ENCODE measurements around the gene ITPA.

Gene ITPA

GRCh38 chr20:3237958-3238615 is 28.8 kb downstream of the ITPA start:
- DNase-seq (ENCODE audit: low read depth): no peak
- H3K4me3 ChIP-seq (ENCODE audit: low read depth, low read length): peak overlapping the region; percentile 66
- TF ChIP-seq CTCF (IDR thresholded peaks at IDR 0.05; ENCODE audit: insufficient read depth, low read depth, low read length, missing control alignments): no peak

GRCh38 chr20:3238616-3239025 is 29.3 kb downstream of the ITPA start:
- peak; percentile 70 for DNase-seq (ENCODE audit: low read depth)

GRCh38 chr20:3239026-3239866 is 29.9 kb downstream of the ITPA start, which contains the start of gene SLC4A11:
Gene SLC4A11, minus strand, starts transcription at chr20:3239190. Its CDS starts 53 bp downstream, at chr20:3239137.
- no peak for TF ChIP-seq CTCF (IDR thresholded peaks at IDR 0.05; ENCODE audit: insufficient read depth, low read depth, low read length, missing control alignments)
- H3K4me3 ChIP-seq (ENCODE audit: low read depth, low read length): peak within 1 kb of the TSS; percentile 66
- peak; percentile 63 for DNase-seq (ENCODE audit: low read depth)

More at GRCh38 chr20:3238616-3239025, 29.3 kb downstream of the ITPA start:
- TF ChIP-seq CTCF (IDR thresholded peaks at IDR 0.05; ENCODE audit: insufficient read depth, low read depth, low read length, missing control alignments): no peak
- H3K4me3 ChIP-seq (ENCODE audit: low read depth, low read length): peak overlapping the region; percentile 66

GRCh38 chr20:3239867-3240775 is 30.8 kb downstream of the ITPA start:
- H3K4me3 ChIP-seq (ENCODE audit: low read depth, low read length): peak overlapping the region; percentile 66

GRCh38 chr20:3240776-3241363 is 31.6 kb downstream of the ITPA start:
- DNase-seq (ENCODE audit: low read depth): no peak
- no peak overlapping the region for H3K4me3 ChIP-seq (ENCODE audit: low read depth, low read length)
- TF ChIP-seq CTCF (IDR thresholded peaks at IDR 0.05; ENCODE audit: insufficient read depth, low read depth, low read length, missing control alignments): no peak

More at GRCh38 chr20:3239867-3240775, 30.8 kb downstream of the ITPA start:
- DNase-seq (ENCODE audit: low read depth): no peak
- no peak for TF ChIP-seq CTCF (IDR thresholded peaks at IDR 0.05; ENCODE audit: insufficient read depth, low read depth, low read length, missing control alignments)

- no peak overlapping the region for H3K4me3 ChIP-seq (ENCODE audit: low read depth, low read length)
- TF ChIP-seq CTCF (IDR thresholded peaks at IDR 0.05; ENCODE audit: insufficient read depth, low read depth, low read length, missing control alignments): no peak
- DNase-seq (ENCODE audit: low read depth): no peak
Observed at GRCh38 chr20:3242172-3242692, 32.9 kb downstream of the ITPA start.
